GM12878 (cell line): Measurements from ENCODE around the gene MAN1A1. TPM values are rescaled to one million over a fixed set of nuclear protein-coding genes. Genes with fewer than 3 reads are reported as not detected.
A peak's percentile ranks its signal among the peaks of the same experiment; 100 is the strongest.

Experiments
- ATAC-seq: fragments of 200-7000 bp; cut with Tn5 transposase; 3 replicates; pipeline ENCODE4 v1.9.1; 2020; ENCODE audit warnings: mild to moderate bottlenecking, moderate library complexity
- BruUV-seq: library from RNA; stranded (reverse); fragments of 400-500 nt; replicated peaks from 2 replicates; lab custom pipeline; 2021; lab: Mats Ljungman, UMichigan
- CTCF ChIA-PET: fragments of 300-600 bp; sonication (Branson Sonifier 250); formaldehyde crosslinking; extraction: SDS; loops from one replicate; lab custom pipeline; 2021; ENCODE audit warnings: inconsistent platforms; lab: Yijun Ruan, JAX
- POLR2A ChIA-PET: fragments of 350-600 bp; formaldehyde crosslinking; extraction: SDS; loops from one replicate; lab custom pipeline; 2021; ENCODE audit warnings: inconsistent platforms; lab: Charles Lee
- RAD21 ChIA-PET: fragments of 300-600 bp; sonication (Branson Sonifier 250); formaldehyde crosslinking; loops from one replicate; lab custom pipeline; 2023; ENCODE audit warnings: antibody characterized with exemption; ENCODE audit not compliant: unreplicated experiment; lab: Charles Lee
- SMC1A ChIA-PET: fragments of 300-600 bp; sonication (Branson Sonifier 250); formaldehyde crosslinking; loops from one replicate; lab custom pipeline; 2023; ENCODE audit not compliant: unreplicated experiment, uncharacterized antibody; lab: Charles Lee
- DNase-seq: peaks from one replicate; pipeline ENCODE4 v3.0.0-alpha.2; 2011; ENCODE audit warnings: low read depth, low spot score
- FAIRE-seq: peaks from 3 replicates; lab custom pipeline; 2011; peaks lifted over from hg19 to GRCh38; lab: Jason Lieb, UNC
- H2AFZ ChIP-seq: 2 replicates; pipeline ENCODE4 v1.6.0; 2011; ENCODE audit warnings: low read depth, low read length, control low read depth; ENCODE audit not compliant: control insufficient read depth
- H3K27ac ChIP-seq: 2 replicates; pipeline ENCODE4 v1.5.1; 2011; ENCODE audit warnings: control low read depth; ENCODE audit not compliant: control insufficient read depth, insufficient read depth
- H3K27me3 ChIP-seq, 2 experiments: replicated peaks in 1 of 2; 2 replicates each; pipeline versions ENCODE4 v1.6.0 to v1.6.1; 2011; ENCODE audit warnings: low read length in 1 of 2; ENCODE audit not compliant: control insufficient read depth in 2 of 2, insufficient read depth in 2 of 2
- H3K36me3 ChIP-seq, 2 experiments: 2 replicates each; pipeline ENCODE4 v1.5.1; 2011; ENCODE audit warnings: low read length in 1 of 2; ENCODE audit not compliant: control insufficient read depth in 2 of 2, insufficient read depth in 2 of 2
- H3K4me1 ChIP-seq: 2 replicates; pipeline ENCODE4 v1.6.1; 2011; ENCODE audit warnings: mild to moderate bottlenecking, low read length, moderate library complexity, mixed read lengths; ENCODE audit not compliant: control insufficient read depth, insufficient read depth
- H3K4me2 ChIP-seq: 2 replicates; pipeline ENCODE4 v1.6.0; 2011; ENCODE audit warnings: control low read depth; ENCODE audit not compliant: control insufficient read depth, insufficient read depth
- H3K4me3 ChIP-seq: fragments of 200-600 bp; sonication (generic); 2 replicates; pipeline ENCODE4 v1.5.1; 2016
- H3K79me2 ChIP-seq: 2 replicates; pipeline ENCODE4 v1.6.0; 2011; ENCODE audit warnings: low read length; ENCODE audit not compliant: control insufficient read depth, insufficient read depth
- H3K9ac ChIP-seq: 2 replicates; pipeline ENCODE4 v1.8.0; 2011; ENCODE audit warnings: low read length, control low read depth, mixed read lengths; ENCODE audit not compliant: control insufficient read depth, insufficient read depth
- H3K9me3 ChIP-seq: replicated peaks from 3 replicates; pipeline ENCODE4 v1.5.1; 2011; ENCODE audit warnings: mild to moderate bottlenecking, low read length; ENCODE audit not compliant: control insufficient read depth, insufficient read depth
- H4K20me1 ChIP-seq: 2 replicates; pipeline ENCODE4 v1.6.0; 2011; ENCODE audit not compliant: control insufficient read depth, insufficient read depth
- ASH2L ChIP-seq: fragments of 300-600, 200-600 bp; sonication (generic); IDR thresholded peaks from 2 replicates; pipeline ENCODE4 v1.6.1; 2017; ENCODE audit warnings: low read depth, mild to moderate bottlenecking, borderline replicate concordance
- BRCA1 ChIP-seq: IDR thresholded peaks from 2 replicates; pipeline ENCODE4 v1.6.1; 2011; ENCODE audit warnings: low read depth, low read length, improper control_type of control experiment
- EP300 ChIP-seq, 2 experiments: fragments of 150-350 bp in 1 of 2; IDR thresholded peaks; 2 replicates each; pipeline ENCODE4 v1.6.1; 2011 to 2012; ENCODE audit warnings: low read depth in 2 of 2, low read length in 2 of 2, borderline replicate concordance in 1 of 2, improper control_type of control experiment in 1 of 2, inconsistent platforms in 1 of 2; ENCODE audit not compliant: control insufficient read depth in 1 of 2
- ESRRA ChIP-seq: IDR thresholded peaks from 2 replicates; pipeline ENCODE4 v1.6.1; 2012; ENCODE audit warnings: mild to moderate bottlenecking, low read length, improper control_type of control experiment
- KDM1A ChIP-seq: fragments of 200-600 bp; sonication (generic); IDR thresholded peaks from 2 replicates; pipeline ENCODE4 v1.6.1; 2016; ENCODE audit warnings: borderline replicate concordance
- NBN ChIP-seq: fragments of 450-650 bp; IDR thresholded peaks from 2 replicates; pipeline ENCODE4 v1.6.1; 2016
- NFIC ChIP-seq: IDR thresholded peaks from 2 replicates; pipeline ENCODE4 v1.6.1; 2012; ENCODE audit warnings: low read depth, mild to moderate bottlenecking, inconsistent platforms, low read length, moderate library complexity
- NR2F1 ChIP-seq: fragments of 450-650 bp; conservative IDR thresholded peaks from 2 replicates; pipeline ENCODE4 v1.6.1; 2017; ENCODE audit warnings: mild to moderate bottlenecking
- PRDM15 ChIP-seq: fragments of 450-650 bp; formaldehyde crosslinking; IDR thresholded peaks from 2 replicates; pipeline ENCODE4 v1.4.0; 2020; ENCODE audit warnings: mild to moderate bottlenecking, moderate library complexity
- RCOR1 ChIP-seq: conservative IDR thresholded peaks from 2 replicates; pipeline ENCODE4 v1.6.1; 2012; ENCODE audit warnings: low read depth, low read length, improper control_type of control experiment
- RELA ChIP-seq: fragments of 450-650 bp; IDR thresholded peaks from 2 replicates; pipeline ENCODE4 v1.8.0; 2014; ENCODE audit warnings: borderline replicate concordance; ENCODE audit not compliant: partially characterized antibody
- RFX5 ChIP-seq: IDR thresholded peaks from 2 replicates; pipeline ENCODE4 v1.6.1; 2011; ENCODE audit warnings: low read depth, low read length, improper control_type of control experiment
- SKIL ChIP-seq: fragments of 450-650 bp; IDR thresholded peaks from 2 replicates; pipeline ENCODE4 v1.6.1; 2017; ENCODE audit warnings: mild to moderate bottlenecking, low read depth, inconsistent platforms; ENCODE audit not compliant: poor library complexity, severe bottlenecking
- TCF7 ChIP-seq: IDR thresholded peaks from 2 replicates; pipeline ENCODE4 v1.6.1; 2014; ENCODE audit warnings: antibody characterized with exemption, borderline replicate concordance
- ZBTB33 ChIP-seq: fragments of 450-650 bp; IDR thresholded peaks from 2 replicates; pipeline ENCODE4 v1.6.1; 2017; ENCODE audit warnings: mild to moderate bottlenecking
- ZNF274 ChIP-seq: IDR thresholded peaks from one replicate; pipeline ENCODE4 v1.8.0; 2011; ENCODE audit not compliant: insufficient read length, insufficient read depth
- WGBS: methylation state at CpG from one replicate; pipeline ENCODE4 v1.1.6; 2016; ENCODE audit warnings: low lambda C conversion rate; ENCODE audit not compliant: insufficient replicate concordance, insufficient coverage; ENCODE audit errors: missing lambda C conversion rate; 5-methylcytosine and 5-hydroxymethylcytosine counted together
- in situ Hi-C: fragments of 300-500 bp; cut with MboI; formaldehyde crosslinking; loops from 9 replicates; pipeline ENCODE4 v1.14.3; 2018; ENCODE audit warnings: mixed read lengths
- intact Hi-C: fragments of 100-400 bp; cut with micrococcal nuclease; formaldehyde crosslinking; loops from one replicate; pipeline ENCODE4 v1.14.2; 2022; ENCODE audit not compliant: unreplicated experiment
- polyA plus RNA-seq, 11 experiments: library from polyadenylated mRNA; depleted of rRNA in 4 of 11; unstranded in 6 of 11; stranded (reverse) in 5 of 11; fragments of >200 nt; fragmentation: Nextera tagmentation in 4 of 11; fragmentation: Illumina TruSeq in 1 of 11; extraction: Ambion mirVana in 4 of 11; extraction: Trizol in 1 of 11; gene quantifications; 1 replicate in 1 of 11; 2 replicates in 10 of 11; pipeline versions ENCODE4 v1.2.1 to v1.2.3, GENCODE V29; 2011 to 2016; ENCODE audit warnings: inconsistent platforms in 2 of 11, missing spikeins in 2 of 11, low read depth in 1 of 11
- total RNA-seq, 4 experiments: library from RNA; depleted of rRNA in 3 of 4; stranded (reverse); fragments of >200 nt in 3 of 4; fragmentation: Illumina TruSeq in 1 of 4; extraction: Trizol in 1 of 4; gene quantifications; 2 replicates each; pipeline versions ENCODE4 v1.2.1 to v1.2.3, GENCODE V29; 2013 to 2021

Gene MAN1A1
- total and polyA plus RNA-seq, 10 of the 15 experiments (the other 5 are each of a cell fraction or from before 2014, with no cell fraction given): 5.4 to 28.1 (median 19.5) TPM

DNA sequence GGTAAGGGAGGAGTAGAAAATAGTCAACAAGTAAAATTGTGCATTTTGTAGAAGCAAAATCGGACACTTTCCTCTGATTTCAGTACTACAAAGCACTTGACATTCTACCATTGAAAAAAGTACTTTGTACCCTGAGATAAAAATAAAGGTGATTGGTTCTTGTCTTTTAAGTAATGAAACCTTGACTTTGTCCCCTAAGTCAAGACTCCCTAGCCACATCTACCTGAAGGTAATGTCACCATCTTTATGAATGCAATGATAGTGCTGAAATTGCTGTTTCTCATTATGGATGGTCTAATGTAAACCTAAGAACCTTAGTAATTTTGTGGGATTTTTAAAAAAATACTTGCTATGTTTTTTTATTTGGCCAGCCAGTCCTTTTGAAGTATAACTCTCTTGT, 2.4 kb upstream of the MAN1A1 start:
- CTCF ChIA-PET: interaction anchor here (1.0 to 2.3 kb wide), 10 partner anchors 18 to 626 kb away, joined by 3 to 43 read pairs (median 13); no protein-coding TSS in a partner anchor
- in situ Hi-C loops: loop anchor here (5.0 kb wide), 1 partner anchor 370 kb away; no protein-coding TSS in a partner anchor
- no peak for TF ChIP-seq TCF7
- no peak for TF ChIP-seq RFX5
- TF ChIP-seq EP300 (IDR thresholded peaks at IDR 0.05; ENCODE audit: borderline replicate concordance in 1 of 2, control insufficient read depth in 1 of 2, low read depth in 2 of 2, low read length in 2 of 2): no peak
- TF ChIP-seq ZNF274: no peak
- TF ChIP-seq BRCA1: no peak
- TF ChIP-seq ASH2L: no peak
- no peak for TF ChIP-seq RCOR1
- no peak for TF ChIP-seq ZBTB33
- no peak for TF ChIP-seq NR2F1
- no peak for TF ChIP-seq RELA
- TF ChIP-seq PRDM15 (CRISPR knock-in tag): no peak
- no peak for TF ChIP-seq NFIC
- no peak for TF ChIP-seq SKIL
- no peak for TF ChIP-seq NBN
- no peak for TF ChIP-seq KDM1A
- no peak for TF ChIP-seq ESRRA

More for the DNA sequence above, 2.4 kb upstream of the MAN1A1 start:
- H3K36me3 ChIP-seq: no peaks in the 10 kb centered on the region
- H2AFZ ChIP-seq: no peak overlapping the region
- peaks cover 6% of the 10 kb centered on the region; the same call in 1 of the 2 replicates for H3K4me1 ChIP-seq
- ChIA-PET POLR2A (interaction anchor here (0.6 to 2.4 kb wide), 2 partner anchors 38 to 96 kb away, joined by 4 to 22 read pairs; no protein-coding TSS in a partner anchor), SMC1A (interaction anchor here (1.1 to 2.3 kb wide), 13 partner anchors 8 to 615 kb away, joined by 3 to 34 read pairs (median 8); no protein-coding TSS in a partner anchor), RAD21 (interaction anchor here (1.7 to 2.3 kb wide), 12 partner anchors 14 to 387 kb away, joined by 4 to 29 read pairs (median 18); no protein-coding TSS in a partner anchor)
- intact Hi-C loops: loop anchor here (5.0 kb wide), 4 partner anchors 180 to 625 kb away; no protein-coding TSS in a partner anchor
- 92% methylated on average over 1 of the region's 1 CpG for WGBS
- H3K9me3 ChIP-seq: no peaks in the 10 kb centered on the region
- no TSS peak for BruUV-seq
- no peak overlapping the region for H3K9ac ChIP-seq
- no peak overlapping the region; the same call in 1 of the 2 replicates for H3K4me3 ChIP-seq
- no peak for DNase-seq
- H3K27me3 ChIP-seq: no peaks in the 10 kb centered on the region
- H3K4me2 ChIP-seq: peak overlapping the region; percentile 68
- no peak for FAIRE-seq
- H3K27ac ChIP-seq: no peak overlapping the region
- H4K20me1 ChIP-seq: no peaks in the 10 kb centered on the region
- ATAC-seq: no peak
- peaks cover 38% of the 10 kb centered on the region for H3K79me2 ChIP-seq
